Body of pancreas (tissue), 4 donors: ENCODE measurements around the gene MGP.

Source experiments
- CTCF ChIP-seq, 7 experiments: fragments of 450-650 bp in 4 of 7; fragments of 200-600 bp in 3 of 7; sonication (generic) in 3 of 7; IDR thresholded peaks; one replicate each; pipeline ENCODE4 v1.5.1; 2016 to 2019; ENCODE audit warnings: antibody characterized with exemption in 7 of 7
- POLR2A ChIP-seq, 3 donors: fragments of 450-650 bp; IDR thresholded peaks; one replicate each; pipeline ENCODE4 v1.6.1; 2016; ENCODE audit warnings: antibody characterized with exemption in 3 of 3, mild to moderate bottlenecking in 2 of 3

- TF ChIP-seq CTCF (IDR thresholded peaks at IDR 0.05) (no peak), POLR2A (IDR thresholded peaks at IDR 0.05) (no peak)
These were observed 25.2 kb downstream of the MGP start for GRCh38 chr12:14860490-14860889.
